Aorta (tissue), 5 donors: ENCODE measurements around the gene RALGAPA1. TPM values are rescaled to one million over a fixed set of nuclear protein-coding genes. Genes with fewer than 3 reads are reported as not detected.
A peak's percentile ranks its signal among the peaks of the same experiment; 100 is the strongest.
"Not testable (repeated sequence)": the region's sequence is repeated elsewhere in the genome, so short reads cannot be mapped to it uniquely, and the experiment has no call there.

Experiments
- ATAC-seq: fragments of 200-7000 bp; cut with Tn5 transposase; one replicate; pipeline ENCODE4 v1.9.1; 2022; ENCODE audit warnings: moderate library complexity; ENCODE audit not compliant: low FRiP score
- DNase-seq, 2 donors: peaks; one replicate each; pipeline ENCODE4 v3.0.0-alpha.2; 2020
- H3K27ac ChIP-seq, 2 donors: one replicate each; pipeline ENCODE4 v1.5.1; 2013; ENCODE audit warnings: low read length in 2 of 2, mild to moderate bottlenecking in 2 of 2, moderate library complexity in 2 of 2, control low read depth in 1 of 2, inconsistent platforms in 1 of 2, low read depth in 1 of 2
- H3K27me3 ChIP-seq, 2 donors: one replicate each; pipeline ENCODE4 v1.6.1; 2013; ENCODE audit warnings: control low read depth in 1 of 2, low read length in 1 of 2, mild to moderate bottlenecking in 1 of 2, moderate library complexity in 1 of 2; ENCODE audit not compliant: insufficient read depth in 2 of 2, control insufficient read depth in 1 of 2
- H3K36me3 ChIP-seq, 2 donors: one replicate each; pipeline ENCODE4 v1.6.1; 2013; ENCODE audit warnings: control low read depth in 1 of 2, low read length in 1 of 2, mild to moderate bottlenecking in 1 of 2; ENCODE audit not compliant: insufficient read depth in 2 of 2, control insufficient read depth in 1 of 2
- H3K4me1 ChIP-seq, 2 donors: one replicate each; pipeline ENCODE4 v1.6.1; 2013; ENCODE audit warnings: low read length in 2 of 2, control low read depth in 1 of 2, mild to moderate bottlenecking in 1 of 2, moderate library complexity in 1 of 2; ENCODE audit not compliant: insufficient read depth in 2 of 2, control insufficient read depth in 1 of 2
- H3K4me3 ChIP-seq, 2 donors: one replicate each; pipeline ENCODE4 v1.5.1; 2013; ENCODE audit warnings: low read length in 2 of 2, control low read depth in 1 of 2, mild to moderate bottlenecking in 1 of 2
- H3K9me3 ChIP-seq: one replicate; pipeline ENCODE4 v1.6.1; 2013; ENCODE audit warnings: mild to moderate bottlenecking, low read length; ENCODE audit not compliant: control insufficient read depth
- WGBS, 2 donors: extraction: QIAGEN DNeasy Blood & Tissue Kit; methylation state at CpG; one replicate each; pipeline ENCODE4 v1.1.7; 2013; 5-methylcytosine and 5-hydroxymethylcytosine counted together
- intact Hi-C, 2 donors: fragments of 100-400 bp; cut with DNase I; formaldehyde crosslinking; loops; one replicate each; pipeline versions ENCODE4 v1.14.2 to v1.15.0; 2022
- polyA plus RNA-seq, 2 donors: library from polyadenylated mRNA; stranded (reverse); fragments of 200-250 nt; gene quantifications; one replicate each; pipeline ENCODE4 v1.2.3, GENCODE V29; 2013
- total RNA-seq, 2 donors: library from RNA; stranded (reverse); fragmentation: NEBNext Ultra II Directional; extraction: Animal tissue kit (Norgen Biotek cat#: 25700); gene quantifications; one replicate each; pipeline ENCODE4 v1.2.1, GENCODE V29; 2021
- donor health status: healthy with polysubstance abuse.
- donor health status: Bipolar disorder and iron deficiency.
- donor health status: DM: no; HTN: no; CAD: no.
- donor health status: DM: no; HTN: no; CAD: no.
- donor health status: DM: yes; HTN: yes; CAD: no.

RALGAPA1 gene
- total and polyA plus RNA-seq, 4 donors = 5.1 to 91.0 (median 56.2) TPM

GRCh38 chr14:35825968-35826217 is 16.8 kb upstream of the RALGAPA1 start:
- intact Hi-C loops = loop anchor here in 1 of 2 donors (5.0 kb wide), 1 partner anchor 41 kb away; no protein-coding TSS in a partner anchor
- Histone ChIP-seq H3K36me3 (no peaks in the 10 kb centered on the region), H3K27me3 (no peaks in the 10 kb centered on the region), H3K9me3 (no peaks in the 10 kb centered on the region), H3K4me3 (peak overlapping the region in 1 of 2 donors; percentile 48), H3K4me1 (peaks cover 0 to 2% of the 10 kb centered on the region in 2 donors), H3K27ac (no peak overlapping the region)
- no peak for DNase-seq
- 0 to 2% methylated on average over 6 of the region's 6 CpGs for WGBS, 2 donors
- no peak for ATAC-seq

DNA sequence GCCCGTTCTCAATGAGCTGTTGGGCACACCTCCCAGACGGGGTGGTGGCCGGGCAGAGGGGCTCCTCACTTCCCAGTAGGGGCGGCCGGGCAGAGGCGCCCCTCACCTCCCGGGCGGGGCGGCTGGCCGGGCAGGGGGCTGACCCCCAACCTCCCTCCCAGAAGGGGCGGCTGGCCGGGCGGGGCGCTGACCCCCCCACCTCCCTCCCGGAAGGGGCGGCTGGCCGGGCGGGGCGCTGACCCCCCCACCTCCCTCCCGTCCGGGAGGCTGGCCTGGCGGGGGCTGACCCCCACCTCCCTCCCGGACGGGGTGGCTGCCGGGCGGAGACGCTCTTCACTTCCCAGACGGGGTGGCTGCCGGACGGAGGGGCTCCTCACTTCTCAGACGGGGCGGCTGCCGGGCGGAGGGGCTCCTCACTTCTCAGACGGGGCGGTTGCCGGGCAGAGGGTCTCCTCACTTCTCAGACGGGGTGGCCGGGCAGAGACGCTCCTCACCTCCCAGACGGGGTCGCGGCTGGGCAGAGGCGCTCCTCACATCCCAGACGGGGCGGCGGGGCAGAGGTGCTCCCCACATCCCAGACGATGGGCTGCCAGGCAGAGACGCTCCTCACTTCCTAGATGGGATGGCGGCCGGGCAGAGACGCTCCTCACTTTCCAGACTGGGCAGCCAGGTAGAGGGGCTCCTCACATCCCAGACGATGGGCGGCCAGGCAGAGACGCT is 15.5 kb upstream of the RALGAPA1 start:
- intact Hi-C loops = loop anchor here in 1 of 2 donors (5.0 kb wide), 1 partner anchor 43 kb away; no protein-coding TSS in a partner anchor
- not testable (repeated sequence) for H3K4me1 ChIP-seq, H3K9me3 ChIP-seq, DNase-seq, ATAC-seq, H3K27ac ChIP-seq, H3K36me3 ChIP-seq, H3K27me3 ChIP-seq, H3K4me3 ChIP-seq
- WGBS, 2 donors = 72 to 81% methylated on average over 14 to 40 of the region's 55 CpGs

DNA sequence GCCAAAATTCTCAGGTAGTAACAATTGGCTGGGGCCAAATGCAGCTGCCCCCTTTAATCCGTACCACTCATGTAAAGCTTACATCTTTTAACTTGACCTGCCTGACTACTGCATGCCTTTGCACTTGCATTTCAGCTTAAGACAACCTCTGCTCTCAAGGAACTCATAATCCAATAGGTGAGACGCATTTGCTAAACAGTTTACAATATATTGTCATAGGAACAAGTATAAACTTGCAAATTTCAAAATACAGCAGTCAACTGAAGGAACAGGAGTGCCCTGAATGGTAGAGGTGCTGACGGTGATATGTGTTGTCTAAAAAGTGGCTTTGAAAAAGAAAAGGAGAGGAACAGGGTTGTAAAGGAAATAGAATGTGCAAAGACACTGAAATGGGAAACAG is 13.4 kb upstream of the RALGAPA1 start:
- no peaks in the 10 kb centered on the region for H3K36me3 ChIP-seq
- intact Hi-C loops = no loop called here
- no peak overlapping the region for H3K27ac ChIP-seq

GRCh38 chr14:35821564-35822411 is 12.7 kb upstream of the RALGAPA1 start:
- Histone ChIP-seq H3K36me3 (no peaks in the 10 kb centered on the region), H3K4me3 (no peak overlapping the region), H3K4me1 (peaks cover 0 to 2% of the 10 kb centered on the region in 2 donors), H3K27ac (no peak overlapping the region), H3K27me3 (no peaks in the 10 kb centered on the region), H3K9me3 (no peaks in the 10 kb centered on the region)
- DNase-seq (no peak), ATAC-seq (no peak)
- intact Hi-C loops = no loop called here
- 20 to 22% methylated on average over 7 of the region's 7 CpGs for WGBS, 2 donors

More for the DNA sequence above, 13.4 kb upstream of the RALGAPA1 start:
- ATAC-seq = no peak
- DNase-seq = no peak
- H3K9me3 ChIP-seq = no peaks in the 10 kb centered on the region
- WGBS, 2 donors = 79 to 81% methylated on average over 3 of the region's 3 CpGs
- no peaks in the 10 kb centered on the region for H3K27me3 ChIP-seq
- peaks cover 0 to 2% of the 10 kb centered on the region in 2 donors for H3K4me1 ChIP-seq
- H3K4me3 ChIP-seq = no peak overlapping the region

- Histone ChIP-seq H3K4me1 (peaks cover 0 to 2% of the 10 kb centered on the region in 2 donors), H3K9me3 (no peaks in the 10 kb centered on the region), H3K4me3 (no peak overlapping the region), H3K27me3 (no peaks in the 10 kb centered on the region), H3K36me3 (no peaks in the 10 kb centered on the region), H3K27ac (no peak overlapping the region)
- ATAC-seq = no peak
- no peak for DNase-seq
- 93% methylated on average over 32 of the region's 32 CpGs for WGBS, 2 donors
- intact Hi-C loops = no loop called here
Observed at GRCh38 chr14:35819591-35820540, 10.8 kb upstream of the RALGAPA1 start.

- no peak for ATAC-seq
- H3K4me3 ChIP-seq = no peak overlapping the region
Observed at GRCh38 chr14:35818346-35819115, 9.4 kb upstream of the RALGAPA1 start.

DNA sequence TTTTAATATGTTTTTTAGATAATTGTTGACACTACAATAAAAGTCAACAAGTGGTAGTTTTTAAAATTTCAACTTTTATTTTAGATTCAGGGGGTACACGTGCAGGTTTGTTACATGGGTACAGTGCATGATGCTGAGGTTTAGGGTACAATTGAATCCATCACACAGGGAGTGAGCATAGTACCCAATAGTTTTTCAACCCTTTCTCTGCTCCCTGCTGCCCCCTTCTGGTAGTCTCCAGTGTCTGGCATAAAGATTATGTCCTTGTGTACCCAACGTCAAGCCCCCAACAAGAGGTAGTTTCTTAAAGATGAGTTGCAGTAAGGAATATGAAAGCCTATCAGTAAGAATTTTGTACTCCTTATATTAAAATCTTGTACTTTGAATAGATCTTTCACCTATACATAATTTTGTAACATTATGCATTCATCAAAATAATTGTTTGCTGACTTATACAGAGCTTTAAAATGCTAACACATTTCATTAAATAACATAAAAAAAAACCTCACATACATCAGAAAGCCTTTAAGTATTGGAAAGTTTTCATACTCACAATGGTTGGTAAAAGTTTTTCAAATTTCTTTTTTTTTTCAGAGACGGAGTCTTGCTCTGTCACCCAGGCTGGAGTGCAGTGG is 5.4 kb upstream of the RALGAPA1 start:
- 35 to 37% methylated on average over 3 of the region's 3 CpGs for WGBS, 2 donors

More at GRCh38 chr14:35818346-35819115, 9.4 kb upstream of the RALGAPA1 start:
- 70 to 71% methylated on average over 13 of the region's 13 CpGs for WGBS, 2 donors
- no peak for DNase-seq
- intact Hi-C loops = no loop called here
- no peaks in the 10 kb centered on the region for H3K36me3 ChIP-seq
- no peaks in the 10 kb centered on the region for H3K27me3 ChIP-seq
- H3K27ac ChIP-seq = no peak overlapping the region
- H3K4me1 ChIP-seq = peaks cover 0 to 2% of the 10 kb centered on the region in 2 donors
- H3K9me3 ChIP-seq = no peaks in the 10 kb centered on the region

More for the DNA sequence above, 5.4 kb upstream of the RALGAPA1 start:
- H3K27ac ChIP-seq = no peak overlapping the region
- no peak overlapping the region for H3K4me3 ChIP-seq
- H3K9me3 ChIP-seq = no peaks in the 10 kb centered on the region
- H3K36me3 ChIP-seq = no peaks in the 10 kb centered on the region
- DNase-seq (peak in 1 of 2 donors; percentile 61), ATAC-seq (no peak)
- no peaks in the 10 kb centered on the region for H3K27me3 ChIP-seq
- H3K4me1 ChIP-seq = no peaks in the 10 kb centered on the region
- intact Hi-C loops = no loop called here
